Chondrocyte (in vitro differentiated cells): ENCODE measurements around the gene TTYH3. TPM values are rescaled to one million over a fixed set of nuclear protein-coding genes. Genes with fewer than 3 reads are reported as not detected.
A peak's percentile ranks its signal among the peaks of the same experiment; 100 is the strongest.

Source experiments
- DNase-seq: peaks from one replicate; pipeline ENCODE4 v3.0.0; 2021; ENCODE audit warnings: mixed read lengths, low spot score
- H3K27ac Mint-ChIP-seq: one replicate; pipeline ENCODE4 v1.8.0; 2021; ENCODE audit warnings: mild to moderate bottlenecking, moderate library complexity, mixed read lengths; ENCODE audit not compliant: unreplicated experiment
- H3K27me3 Mint-ChIP-seq: 2 replicates; pipeline ENCODE4 v1.8.0; 2021; ENCODE audit warnings: low read depth, mixed read lengths
- H3K36me3 Mint-ChIP-seq: 2 replicates; pipeline ENCODE4 v1.8.0; 2021; ENCODE audit warnings: low read depth, mixed read lengths
- H3K4me1 Mint-ChIP-seq: 2 replicates; pipeline ENCODE4 v1.8.0; 2021; ENCODE audit warnings: low read depth, mild to moderate bottlenecking, mixed read lengths
- H3K4me3 Mint-ChIP-seq: one replicate; pipeline ENCODE4 v1.8.0; 2021; ENCODE audit warnings: mild to moderate bottlenecking, moderate library complexity, mixed read lengths; ENCODE audit not compliant: unreplicated experiment
- H3K9me3 Mint-ChIP-seq: 2 replicates; pipeline ENCODE4 v1.8.0; 2021; ENCODE audit warnings: low read depth, mixed read lengths
- total RNA-seq: library from RNA; stranded (reverse); gene quantifications from 3 replicates; pipeline ENCODE4 v1.2.1, GENCODE V29; 2021
- TF ChIP-seq, protein P1 (sequence below): fragments of 200-600 bp; sonication (generic); IDR thresholded peaks from 2 replicates; pipeline ENCODE4 v1.5.0; 2021; ENCODE audit warnings: antibody characterized with exemption, mild to moderate bottlenecking, moderate library complexity

The TTYH3 gene
- total RNA-seq, 1 donor from 2014 or later, result 196 TPM

DNA sequence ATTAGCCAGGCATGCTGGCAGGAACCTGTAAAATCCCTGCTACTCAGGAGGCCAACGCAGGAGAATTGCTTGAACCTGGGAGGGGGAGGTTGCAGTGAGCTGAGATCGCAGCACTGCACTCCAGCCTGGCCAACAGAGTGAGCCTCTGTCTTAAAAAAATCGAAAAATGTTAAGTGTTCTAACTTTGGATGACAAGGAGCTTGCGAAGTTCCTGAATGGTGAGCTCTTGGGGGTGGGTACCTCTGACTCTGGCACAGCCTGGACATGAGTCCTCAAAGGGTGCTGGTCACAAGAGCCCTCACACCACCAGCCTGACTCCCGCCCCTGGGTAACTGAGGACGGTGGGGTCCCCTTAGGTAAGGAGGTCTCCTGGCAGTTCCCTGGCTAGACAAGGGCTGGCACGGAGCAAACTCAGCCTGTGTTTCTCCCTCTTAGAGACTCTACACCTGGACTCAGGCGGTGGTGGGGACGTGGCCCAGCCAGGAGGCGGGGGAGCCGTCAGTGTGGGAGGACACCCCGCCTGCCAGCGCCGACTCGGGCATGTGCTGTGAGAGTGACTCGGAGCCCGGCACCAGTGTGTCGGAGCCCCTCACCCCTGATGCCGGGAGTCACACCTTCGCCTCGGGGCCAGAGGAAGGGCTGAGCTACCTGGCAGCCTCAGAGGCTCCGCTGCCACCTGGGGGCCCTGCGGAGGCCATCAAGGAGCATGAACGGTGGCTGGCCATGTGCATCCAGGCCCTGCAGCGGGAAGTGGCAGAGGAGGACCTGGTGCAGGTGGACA, 80.3 kb downstream of the TTYH3 start:
- Mint-ChIP-seq H3K27ac (peak overlapping the region; percentile 12), H3K9me3 (peaks cover 3% of the 10 kb centered on the region), H3K36me3 (peaks cover 28% of the 10 kb centered on the region), H3K4me1 (peaks cover 40% of the 10 kb centered on the region), H3K4me3 (no peak overlapping the region), H3K27me3 (no peaks in the 10 kb centered on the region)
- DNase-seq, result no peak
- TF ChIP-seq, protein P1, sequence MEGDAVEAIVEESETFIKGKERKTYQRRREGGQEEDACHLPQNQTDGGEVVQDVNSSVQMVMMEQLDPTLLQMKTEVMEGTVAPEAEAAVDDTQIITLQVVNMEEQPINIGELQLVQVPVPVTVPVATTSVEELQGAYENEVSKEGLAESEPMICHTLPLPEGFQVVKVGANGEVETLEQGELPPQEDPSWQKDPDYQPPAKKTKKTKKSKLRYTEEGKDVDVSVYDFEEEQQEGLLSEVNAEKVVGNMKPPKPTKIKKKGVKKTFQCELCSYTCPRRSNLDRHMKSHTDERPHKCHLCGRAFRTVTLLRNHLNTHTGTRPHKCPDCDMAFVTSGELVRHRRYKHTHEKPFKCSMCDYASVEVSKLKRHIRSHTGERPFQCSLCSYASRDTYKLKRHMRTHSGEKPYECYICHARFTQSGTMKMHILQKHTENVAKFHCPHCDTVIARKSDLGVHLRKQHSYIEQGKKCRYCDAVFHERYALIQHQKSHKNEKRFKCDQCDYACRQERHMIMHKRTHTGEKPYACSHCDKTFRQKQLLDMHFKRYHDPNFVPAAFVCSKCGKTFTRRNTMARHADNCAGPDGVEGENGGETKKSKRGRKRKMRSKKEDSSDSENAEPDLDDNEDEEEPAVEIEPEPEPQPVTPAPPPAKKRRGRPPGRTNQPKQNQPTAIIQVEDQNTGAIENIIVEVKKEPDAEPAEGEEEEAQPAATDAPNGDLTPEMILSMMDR, result no peak

DNA sequence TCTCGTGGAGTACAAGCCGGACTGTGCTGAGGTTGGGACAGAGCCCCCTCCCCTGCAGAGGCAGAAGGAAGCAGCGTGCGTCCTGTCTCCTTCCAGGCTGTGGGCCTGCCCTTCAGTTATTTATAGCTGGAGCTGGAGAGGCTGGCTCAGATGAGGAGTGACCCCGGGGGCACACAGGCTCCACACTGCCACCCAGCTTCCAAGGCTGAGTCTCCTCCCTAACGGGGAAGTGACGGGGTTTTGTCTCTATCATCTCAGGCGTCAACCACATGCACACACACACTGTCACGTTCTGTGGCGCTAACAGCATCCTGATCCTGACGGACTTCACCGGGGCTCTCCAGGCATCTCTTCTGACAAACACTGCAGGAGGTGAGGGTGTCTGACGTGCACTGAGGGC, 81.6 kb downstream of the TTYH3 start:
- no peaks in the 10 kb centered on the region for H3K27me3 Mint-ChIP-seq
- TF ChIP-seq, protein P1, result peak; percentile 65
- peak overlapping the region; percentile 45 for H3K27ac Mint-ChIP-seq
- H3K4me3 Mint-ChIP-seq, result no peak overlapping the region
- DNase-seq, result no peak
- H3K36me3 Mint-ChIP-seq, result peaks cover 29% of the 10 kb centered on the region
- H3K4me1 Mint-ChIP-seq, result peaks cover 48% of the 10 kb centered on the region
- H3K9me3 Mint-ChIP-seq, result peaks cover 3% of the 10 kb centered on the region

DNA sequence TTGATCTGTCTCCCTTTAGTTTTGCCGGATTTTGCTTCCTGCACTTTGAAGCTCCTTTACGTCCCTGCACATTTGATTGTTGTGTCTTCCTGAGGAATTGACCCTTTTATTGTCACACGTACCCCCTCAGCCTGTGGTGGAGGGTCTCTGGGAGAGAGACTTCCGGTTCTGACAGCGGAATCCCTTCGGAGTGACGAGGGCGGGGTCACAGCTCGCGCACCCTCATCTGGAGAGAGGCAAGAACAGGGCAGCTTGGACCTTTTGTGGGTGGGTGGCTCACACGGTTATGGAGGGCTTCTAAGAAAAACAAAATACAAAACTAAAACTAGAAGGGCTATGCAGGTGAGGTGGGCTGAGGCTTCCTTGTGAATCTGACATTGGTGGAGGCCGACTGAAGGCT, 82.2 kb downstream of the TTYH3 start:
- H3K27ac Mint-ChIP-seq, result peak overlapping the region; percentile 49
- DNase-seq, result no peak
- H3K4me3 Mint-ChIP-seq, result no peak overlapping the region

More for the DNA sequence above, 82.2 kb downstream of the TTYH3 start:
- H3K36me3 Mint-ChIP-seq, result peaks cover 33% of the 10 kb centered on the region
- peaks cover 48% of the 10 kb centered on the region for H3K4me1 Mint-ChIP-seq
- H3K9me3 Mint-ChIP-seq, result peaks cover 3% of the 10 kb centered on the region
- H3K27me3 Mint-ChIP-seq, result no peaks in the 10 kb centered on the region
- TF ChIP-seq, protein P1, result no peak

Other genes starting within 250 kb of the TTYH3 start
- gene CHST12, start 228.4 kb upstream of the TTYH3 start, total RNA-seq, result 20.7 to 31.5 TPM (median 22.4 TPM) in 3 replicates
- not detected in 3 replicates for gene GRIFIN, start 155.6 kb upstream of the TTYH3 start, total RNA-seq
- gene LFNG, start 112.2 kb upstream of the TTYH3 start, total RNA-seq, result 36.7 to 39.9 TPM (median 39.9 TPM) in 3 replicates
- gene BRAT1, start 76.5 kb upstream of the TTYH3 start, total RNA-seq, result 19.6 to 30.6 TPM (median 21.0 TPM) in 3 replicates
- 9.3 to 20.2 TPM (median 10.0 TPM) in 3 replicates for gene IQCE, start 73.0 kb upstream of the TTYH3 start, total RNA-seq
- gene AMZ1, start 56.2 kb downstream of the TTYH3 start, total RNA-seq, result 9.1 to 11.1 TPM (median 9.6 TPM) in 3 replicates
- 77.5 to 111 TPM (median 108 TPM) in 3 replicates for gene GNA12, start 212.3 kb downstream of the TTYH3 start, total RNA-seq